HepG2 (cell line): ENCODE results near the gene PSME3IP1. TPM values are rescaled to one million over a fixed set of nuclear protein-coding genes. Genes with fewer than 3 reads are reported as not detected.
A peak's percentile ranks its signal among the peaks of the same experiment; 100 is the strongest.

Experiments
- AFF4 ChIP-seq: sonication (generic); formaldehyde crosslinking; IDR thresholded peaks from 2 replicates; pipeline ENCODE4 v1.4.0; 2020; ENCODE audit warnings: missing genetic modification reagents
- DRAP1 ChIP-seq: IDR thresholded peaks from 2 replicates; pipeline ENCODE4 v1.6.1; 2016; ENCODE audit warnings: missing genetic modification reagents, missing compliant biosample characterization
- GTF2F1 ChIP-seq: fragments of 150-350 bp; IDR thresholded peaks from 2 replicates; pipeline ENCODE4 v1.6.1; 2014; ENCODE audit warnings: low read length
- HCFC1 ChIP-seq: fragments of 150-350 bp; IDR thresholded peaks from 2 replicates; pipeline ENCODE4 v1.6.1; 2014; ENCODE audit warnings: low read depth, low read length
- HNF1B ChIP-seq: sonication (generic); formaldehyde crosslinking; IDR thresholded peaks from 2 replicates; pipeline ENCODE4 v1.5.1; 2020; ENCODE audit warnings: mild to moderate bottlenecking, moderate library complexity, missing genetic modification reagents
- PHF8 ChIP-seq: sonication (generic); formaldehyde crosslinking; IDR thresholded peaks from 2 replicates; pipeline ENCODE4 v1.5.0; 2020; ENCODE audit warnings: missing genetic modification reagents
- THAP7 ChIP-seq: sonication (generic); formaldehyde crosslinking; IDR thresholded peaks from 2 replicates; pipeline ENCODE4 v1.8.1; 2023; ENCODE audit warnings: mild to moderate bottlenecking, missing genetic modification reagents
- UBTF ChIP-seq: sonication (generic); formaldehyde crosslinking; IDR thresholded peaks from 2 replicates; pipeline ENCODE4 v1.4.0; 2020; ENCODE audit warnings: mild to moderate bottlenecking, missing genetic modification reagents
- ZBTB46 ChIP-seq: sonication (generic); formaldehyde crosslinking; IDR thresholded peaks from 2 replicates; pipeline ENCODE4 v1.4.0; 2020; ENCODE audit warnings: mild to moderate bottlenecking, missing genetic modification reagents, borderline replicate concordance
- ZMAT5 ChIP-seq: sonication (generic); formaldehyde crosslinking; IDR thresholded peaks from 2 replicates; pipeline ENCODE4 v1.5.0; 2020; ENCODE audit warnings: mild to moderate bottlenecking, low read depth, missing genetic modification reagents, borderline replicate concordance
- ZNF597 ChIP-seq: sonication (generic); formaldehyde crosslinking; IDR thresholded peaks from 2 replicates; pipeline ENCODE4 v1.5.0; 2020; ENCODE audit warnings: missing genetic modification reagents
- ZNF704 ChIP-seq: sonication (generic); formaldehyde crosslinking; IDR thresholded peaks from 2 replicates; pipeline ENCODE4 v1.8.1; 2023; ENCODE audit warnings: mild to moderate bottlenecking, inconsistent platforms, moderate library complexity, missing genetic modification reagents, borderline replicate concordance
- polyA plus RNA-seq, 8 experiments: library from polyadenylated mRNA; depleted of rRNA in 3 of 8; stranded (reverse) in 7 of 8; unstranded in 1 of 8; fragments of >200 nt; fragmentation: Illumina TruSeq in 4 of 8; extraction: Trizol in 4 of 8; gene quantifications; 2 replicates each; pipeline versions ENCODE4 v1.2.1 to v1.2.3, GENCODE V29; 2011 to 2016; ENCODE audit warnings: low read depth in 4 of 8, missing spikeins in 1 of 8, mixed read lengths in 1 of 8; ENCODE audit not compliant: insufficient read depth in 1 of 8
- total RNA-seq, 5 experiments: library from RNA; depleted of rRNA; stranded (reverse); fragments of >200 nt; fragmentation: Illumina TruSeq; extraction: Trizol; gene quantifications; 2 replicates each; pipeline ENCODE4 v1.2.3, GENCODE V29; 2016; ENCODE audit warnings: low read depth in 1 of 5

Gene PSME3IP1
- total and polyA plus RNA-seq, 2 of the 13 experiments (the other 11 are each of a cell fraction or from before 2014, with no cell fraction given): 90.8 to 99.8 TPM

- TF ChIP-seq PHF8 (CRISPR knock-in tag) (peak; percentile 86), DRAP1 (peak; percentile 92), THAP7 (CRISPR knock-in tag) (peak; percentile 69; the same call in 1 of the 2 replicates), HCFC1 (peak; percentile 43; the same call in 1 of the 2 replicates), ZNF597 (CRISPR knock-in tag) (no peak), GTF2F1 (peak; percentile 99), ZBTB46 (CRISPR knock-in tag) (no peak), AFF4 (peak; percentile 59; the same call in 1 of the 2 replicates), UBTF (CRISPR knock-in tag) (peak; percentile 95), ZMAT5 (CRISPR knock-in tag) (no peak), HNF1B (CRISPR knock-in tag) (peak; percentile 50), ZNF704 (CRISPR knock-in tag) (no peak)
Observed at GRCh38 chr16:57185945-57186871, at the start of gene PSME3IP1, which contains the start of gene RSPRY1 (continued).
